GM19324 (cell line): ENCODE results near the gene PARD3B.

ENCODE experiments used
- ATAC-seq: cut with Tn5 transposase; IDR thresholded peaks from one replicate; pipeline ENCODE4 v1.9.1; 2021; ENCODE audit warnings: mild to moderate bottlenecking, moderate library complexity; ENCODE audit not compliant: unreplicated experiment, low FRiP score

Gene PARD3B

DNA sequence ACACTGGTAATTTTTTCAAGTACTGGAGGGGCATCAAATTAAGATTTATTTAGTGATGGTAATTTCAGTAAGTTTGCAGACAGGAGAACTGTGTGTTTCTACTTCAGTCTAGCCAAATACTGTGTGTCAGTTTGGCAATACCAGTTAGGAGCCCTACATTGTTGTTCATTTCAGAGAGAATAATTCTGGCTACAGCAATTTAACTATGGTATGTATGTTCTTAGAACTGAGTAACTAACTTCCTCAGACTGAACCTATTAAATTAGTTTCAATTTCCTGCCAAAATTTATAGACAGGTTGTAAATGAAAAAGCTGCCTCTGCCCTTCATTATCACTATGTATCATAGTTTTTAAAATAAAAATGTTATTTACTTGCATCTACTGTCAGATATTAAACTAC is 332.4 kb downstream of the PARD3B start:
- no peak for ATAC-seq

DNA sequence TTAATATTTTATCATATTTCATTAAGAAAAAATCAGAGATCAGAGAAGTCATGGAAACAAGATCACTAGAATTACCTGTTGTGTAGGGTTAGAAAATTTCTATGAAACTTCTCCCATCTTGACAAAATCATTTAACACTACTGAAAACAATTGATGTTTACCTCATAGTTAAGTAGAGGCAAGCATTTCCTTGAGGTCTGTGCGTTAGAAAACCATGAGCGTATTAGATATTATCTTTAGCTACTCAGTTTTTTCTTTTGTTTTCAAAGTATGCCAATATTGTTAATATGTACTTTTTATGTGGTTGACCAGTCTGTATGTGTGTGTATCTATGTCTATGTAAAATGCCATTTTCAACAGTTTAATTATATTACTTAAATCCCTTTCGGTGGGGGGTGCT is 335.7 kb downstream of the PARD3B start:
- no peak for ATAC-seq

DNA sequence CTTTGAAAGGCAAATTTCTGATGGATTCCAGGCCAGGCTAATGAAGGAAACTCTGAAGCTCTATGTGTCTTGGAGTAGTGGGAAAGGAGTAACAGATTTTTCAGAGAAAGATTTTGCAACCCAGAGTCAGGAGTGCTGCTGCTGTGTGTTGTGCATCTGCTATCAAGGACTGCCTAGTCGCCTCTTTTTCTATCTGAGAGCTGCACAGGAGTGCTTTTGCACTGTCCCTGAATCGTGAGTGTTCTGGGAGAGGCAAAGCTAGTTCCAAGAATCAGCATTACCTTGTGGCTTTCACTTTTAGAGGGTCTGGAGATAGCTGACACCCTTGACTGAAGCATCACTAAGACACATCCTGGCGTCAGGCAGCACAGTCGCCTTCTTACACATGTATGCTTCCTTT is 336.4 kb downstream of the PARD3B start:
- no peak for ATAC-seq

DNA sequence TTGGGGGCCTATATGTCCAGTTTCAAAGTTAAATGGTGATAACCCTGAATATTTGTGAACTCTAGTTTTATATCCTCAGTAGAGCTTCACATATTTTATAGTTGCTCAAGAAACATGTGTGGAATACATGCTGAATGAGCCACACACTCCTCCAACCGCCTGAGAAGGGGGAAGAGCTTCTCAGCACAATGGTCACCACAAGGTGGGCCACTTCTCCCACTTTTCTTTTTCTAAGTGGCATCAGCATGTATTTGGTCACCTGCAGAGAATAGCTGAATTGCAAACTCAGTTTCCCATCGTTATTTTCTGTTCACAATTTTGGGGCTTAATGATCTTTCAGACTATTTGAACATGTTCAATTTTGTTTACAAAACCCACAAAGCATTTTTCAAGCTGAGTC is 340.5 kb downstream of the PARD3B start:
- ATAC-seq = no peak

DNA sequence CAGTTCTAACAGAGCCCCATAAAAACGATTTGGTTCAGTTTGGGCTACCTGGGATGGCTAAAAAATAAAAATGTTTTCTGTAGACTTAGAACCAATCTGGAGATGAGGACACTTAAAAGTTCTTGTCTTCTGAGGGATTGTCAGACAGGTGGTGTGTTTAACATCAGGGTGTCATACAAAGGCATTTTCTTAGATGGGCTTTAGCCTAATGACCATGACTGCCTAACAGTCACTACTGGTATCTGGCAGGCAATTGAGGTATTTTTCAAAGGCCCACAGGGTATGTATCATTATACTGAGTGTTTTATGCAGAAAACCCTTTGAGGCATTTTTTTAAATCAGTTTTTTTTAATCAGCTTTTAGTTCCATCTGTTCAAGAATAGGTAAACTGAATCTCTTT is 341.4 kb downstream of the PARD3B start:
- no peak for ATAC-seq

DNA sequence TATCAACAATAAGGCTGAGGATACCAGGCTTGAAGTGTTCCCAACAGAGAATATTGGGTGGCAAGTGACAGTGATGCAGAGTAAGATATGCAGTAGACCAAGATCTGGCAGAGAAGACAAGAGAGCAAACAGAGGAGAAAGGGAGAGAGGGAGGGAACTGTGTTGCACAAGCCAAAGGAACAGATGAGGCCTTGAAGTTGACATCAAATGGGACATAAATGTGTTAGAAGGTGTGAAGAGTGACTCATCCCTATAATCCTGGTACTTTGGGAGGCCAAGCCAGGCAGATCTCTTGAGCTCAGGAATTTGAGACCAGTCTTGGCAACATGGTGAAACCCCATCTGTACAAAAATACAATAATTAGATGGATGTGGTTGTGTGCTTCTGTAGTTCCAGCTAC is 342.9 kb downstream of the PARD3B start:
- no peak for ATAC-seq

DNA sequence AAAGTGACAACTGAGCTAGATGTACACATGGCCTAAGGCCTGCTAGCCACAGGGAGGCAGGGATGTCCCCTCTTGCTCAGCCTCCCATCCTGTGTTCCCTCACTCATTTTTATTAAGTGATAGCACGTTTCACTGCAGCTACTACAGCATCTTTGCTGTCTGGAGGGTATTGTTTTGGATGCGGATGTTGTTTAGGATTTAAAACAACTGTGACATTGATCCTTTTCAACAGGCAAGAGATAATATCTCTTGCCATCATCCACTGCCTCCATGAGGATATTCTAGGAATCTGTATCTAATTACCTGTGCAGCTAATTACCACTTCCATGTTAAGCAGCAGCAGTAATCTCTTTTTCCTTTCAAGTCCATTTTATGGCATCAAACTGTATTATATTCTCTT is 345.4 kb downstream of the PARD3B start:
- ATAC-seq = no peak

DNA sequence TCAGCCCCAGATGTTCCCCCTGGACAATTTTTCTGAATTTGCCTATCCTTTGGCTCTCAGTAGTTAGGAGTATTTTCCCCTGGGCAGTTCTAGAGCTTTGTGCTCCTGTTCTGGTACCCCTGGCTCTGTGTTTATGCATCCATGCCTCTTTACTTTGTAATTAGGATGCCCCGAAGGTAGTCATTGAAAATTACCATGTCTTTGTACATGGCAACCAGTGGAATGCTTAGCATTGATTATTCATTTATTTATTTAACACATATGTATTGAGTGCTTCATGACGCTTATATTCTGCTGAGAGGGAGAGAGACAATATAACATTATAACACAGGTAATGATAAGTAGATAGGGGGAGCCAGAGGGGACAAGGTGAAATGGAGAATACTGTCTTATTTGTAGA is 346.5 kb downstream of the PARD3B start:
- ATAC-seq = no peak

DNA sequence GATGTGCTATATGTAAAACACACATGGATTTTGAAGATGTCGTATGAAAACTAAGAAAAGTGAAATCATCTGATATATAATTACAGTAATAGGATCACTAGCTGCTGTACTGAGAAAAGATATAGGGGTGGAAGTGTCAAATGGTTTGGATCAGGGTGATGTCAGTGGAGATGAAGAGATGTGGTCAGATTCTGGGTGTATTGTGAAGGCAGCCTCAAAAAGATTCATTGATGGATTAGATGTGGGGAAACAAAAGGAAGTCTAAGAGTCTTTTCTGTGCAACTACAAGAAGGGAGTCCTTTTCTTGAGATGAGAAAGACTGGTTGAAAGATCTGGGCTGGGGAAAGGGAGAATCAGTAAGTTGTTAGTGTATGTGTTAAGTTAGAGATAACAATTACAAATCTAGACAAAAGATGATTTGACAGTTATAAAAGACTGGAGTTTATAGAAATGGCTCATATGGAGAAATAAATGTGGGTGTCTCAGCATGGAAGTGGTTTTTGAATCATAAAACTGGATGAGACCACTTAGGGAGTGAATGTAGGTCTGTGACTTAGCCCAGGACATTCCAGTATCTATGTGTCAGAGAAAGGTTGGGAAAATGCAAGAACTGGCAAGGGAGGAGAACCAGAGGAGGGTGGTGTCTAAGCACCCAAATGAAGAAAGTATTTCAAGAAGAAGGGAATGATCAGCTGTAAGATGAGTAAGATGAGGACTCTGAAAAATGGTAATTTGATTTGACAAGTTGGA is 347.4 kb downstream of the PARD3B start:
- ATAC-seq = no peak

DNA sequence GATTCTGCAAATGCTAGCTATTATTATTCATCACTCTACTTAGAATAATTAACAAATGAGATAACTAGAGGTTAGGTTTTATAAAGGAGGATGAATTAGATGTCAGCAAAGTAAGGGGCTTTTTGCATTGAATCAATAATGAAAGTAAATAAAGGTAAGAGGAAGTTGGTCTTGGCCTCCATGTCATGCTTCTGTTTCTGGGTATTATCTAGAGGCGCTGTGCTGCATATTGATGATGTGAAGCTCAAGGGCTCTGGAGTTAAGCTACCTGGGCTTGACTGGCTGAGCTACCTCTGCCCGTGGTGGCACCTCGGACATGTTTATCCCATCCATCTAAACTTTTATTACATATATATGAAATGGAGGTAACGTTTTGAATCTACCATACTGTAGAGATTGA is 350.9 kb downstream of the PARD3B start:
- no peak for ATAC-seq

DNA sequence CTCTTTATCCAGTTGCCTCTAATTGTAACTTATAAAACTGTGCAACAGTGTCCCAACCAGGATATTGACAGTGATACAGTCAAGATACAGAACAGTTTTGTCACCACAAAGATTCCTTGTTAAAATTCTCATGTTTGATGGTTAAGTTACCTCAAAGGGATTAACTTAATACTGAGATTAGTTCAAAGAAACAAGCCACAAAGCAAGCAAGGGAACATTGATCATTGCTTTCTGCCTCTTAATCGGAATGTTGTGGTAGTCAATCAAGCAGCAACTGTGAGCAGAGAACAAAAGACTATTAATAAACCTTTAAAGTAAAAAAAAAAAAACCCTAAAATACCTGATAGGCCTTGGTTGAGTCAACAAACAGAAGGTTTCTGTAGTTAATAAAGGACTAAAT is 352.3 kb downstream of the PARD3B start:
- no peak for ATAC-seq

DNA sequence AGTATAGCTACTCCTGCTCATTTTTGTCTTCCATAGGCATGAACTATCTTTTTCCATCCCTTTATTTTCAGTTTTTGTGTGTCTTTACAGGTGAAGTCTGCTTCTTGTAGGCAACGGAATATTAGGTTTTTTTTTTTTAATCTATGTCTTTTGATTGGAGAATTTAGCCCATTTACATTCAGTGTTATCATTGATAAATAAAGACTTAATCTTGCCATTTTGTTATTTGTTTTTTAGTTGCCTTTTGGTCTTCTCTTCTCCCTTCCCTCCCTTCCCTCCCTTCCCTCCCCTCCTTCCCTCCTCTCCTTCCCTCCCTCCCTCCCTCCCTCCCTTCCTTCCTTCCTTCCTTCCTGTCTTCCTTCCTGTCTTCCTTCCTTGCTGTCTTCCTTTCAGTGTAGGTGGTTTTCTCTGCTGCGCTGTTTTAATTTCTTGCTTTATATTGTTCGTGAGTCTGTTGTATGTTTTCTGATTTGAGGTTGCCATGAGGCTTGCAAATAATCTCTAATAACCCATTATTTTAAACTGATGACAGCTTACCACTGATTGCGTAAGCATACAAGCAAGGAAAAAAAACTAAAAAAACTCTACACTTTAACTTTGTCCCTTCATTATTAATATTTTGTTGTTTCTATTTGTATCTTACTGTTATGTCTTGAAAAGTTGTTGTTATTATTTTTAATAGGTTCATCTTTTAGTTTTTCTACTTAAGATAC is 353.8 kb downstream of the PARD3B start:
- no peak for ATAC-seq

DNA sequence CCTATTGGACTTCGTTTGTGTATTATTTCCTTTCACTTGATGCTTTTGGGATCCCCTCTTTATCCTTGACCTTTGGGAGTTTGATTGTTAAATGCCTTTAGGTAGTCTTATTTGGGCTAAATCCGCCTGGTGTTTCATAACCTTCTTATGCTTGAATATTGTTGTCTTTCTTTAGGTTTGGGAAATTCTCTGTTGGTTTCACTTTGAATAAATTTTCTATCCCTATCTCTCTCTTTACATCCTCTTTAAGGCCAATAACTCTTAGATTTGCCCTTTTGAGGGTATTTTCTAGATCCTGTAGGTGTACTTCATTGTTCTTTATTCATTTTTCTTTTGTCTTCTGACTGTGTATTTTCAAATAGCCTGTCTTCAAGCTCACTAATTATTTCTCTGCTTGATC is 354.7 kb downstream of the PARD3B start:
- no peak for ATAC-seq

DNA sequence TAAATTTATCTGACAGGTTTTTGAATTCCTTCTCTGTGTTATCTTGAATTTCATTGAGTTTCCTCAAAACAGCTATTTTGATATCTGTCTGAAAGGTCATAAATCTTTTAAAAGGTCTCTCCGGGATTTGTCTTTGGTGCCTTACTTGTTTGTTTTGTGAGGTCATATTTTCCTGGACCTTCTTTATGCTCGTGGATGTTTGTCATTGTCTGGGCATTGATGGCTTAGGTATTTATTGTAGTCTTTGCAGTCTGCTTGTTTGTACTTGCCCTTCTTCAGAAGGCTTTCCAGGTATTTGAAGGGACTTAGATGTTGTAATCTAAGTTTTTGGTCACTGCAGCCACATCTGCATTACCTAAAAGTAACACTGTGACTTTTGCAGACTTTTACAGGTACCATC is 355.2 kb downstream of the PARD3B start:
- no peak for ATAC-seq

DNA sequence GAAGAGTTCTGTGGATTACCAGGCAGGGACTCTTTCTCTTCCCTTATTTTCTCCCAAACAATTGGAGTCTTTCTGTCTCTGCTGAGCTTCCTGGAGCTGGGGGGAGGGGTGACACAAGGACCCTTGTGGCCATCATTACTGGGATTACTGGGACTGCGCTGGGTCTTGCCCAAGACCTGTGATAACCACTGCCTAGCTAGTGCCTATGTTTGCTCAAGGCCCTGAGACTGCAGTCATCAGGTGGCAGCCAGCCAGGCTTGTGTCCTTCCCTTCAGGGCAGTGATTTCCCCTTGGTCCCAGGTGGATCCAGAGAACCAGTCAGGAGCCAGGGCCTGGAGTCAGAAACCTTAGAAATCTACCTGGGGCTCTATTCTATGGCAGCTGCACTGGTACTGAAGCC is 355.6 kb downstream of the PARD3B start:
- ATAC-seq = no peak

DNA sequence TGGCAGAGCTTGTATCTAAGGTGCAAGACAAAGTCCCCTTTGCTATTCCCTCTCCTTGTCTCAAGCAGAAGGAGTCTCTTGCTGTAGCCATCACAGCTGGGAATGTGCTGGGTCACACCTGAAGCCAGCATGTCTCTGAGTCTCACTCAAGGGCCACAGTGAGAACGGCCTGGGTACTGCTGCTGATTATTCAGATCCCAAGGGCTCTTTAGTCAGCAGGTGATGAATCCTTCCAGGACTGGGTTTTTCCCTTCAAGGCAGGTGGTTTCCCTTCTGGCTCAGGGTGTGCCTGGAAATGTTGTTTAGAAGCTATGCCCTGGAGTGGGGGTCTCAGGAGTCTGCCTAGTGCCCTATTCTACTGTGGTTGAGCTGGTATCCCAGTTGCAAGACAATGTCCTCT is 356.3 kb downstream of the PARD3B start:
- no peak for ATAC-seq

DNA sequence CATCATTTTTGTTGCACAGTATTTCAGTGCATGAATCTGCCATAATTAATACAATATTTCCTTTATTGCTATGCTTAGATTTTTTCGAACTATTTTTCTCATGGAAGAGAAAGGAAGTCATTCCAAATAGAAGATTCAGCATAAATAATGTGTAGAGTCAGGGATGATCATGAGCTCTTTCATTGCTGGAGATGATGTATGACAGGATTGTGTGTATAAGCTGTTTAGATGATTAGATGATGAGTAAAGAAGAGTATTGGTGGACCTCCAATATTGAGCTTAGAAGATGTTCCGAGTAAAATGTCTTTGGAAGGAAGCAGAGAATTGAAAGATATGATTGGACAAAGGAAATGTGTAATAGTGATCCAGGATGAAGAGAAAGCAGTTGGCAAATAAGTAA is 364.5 kb downstream of the PARD3B start:
- ATAC-seq = no peak

DNA sequence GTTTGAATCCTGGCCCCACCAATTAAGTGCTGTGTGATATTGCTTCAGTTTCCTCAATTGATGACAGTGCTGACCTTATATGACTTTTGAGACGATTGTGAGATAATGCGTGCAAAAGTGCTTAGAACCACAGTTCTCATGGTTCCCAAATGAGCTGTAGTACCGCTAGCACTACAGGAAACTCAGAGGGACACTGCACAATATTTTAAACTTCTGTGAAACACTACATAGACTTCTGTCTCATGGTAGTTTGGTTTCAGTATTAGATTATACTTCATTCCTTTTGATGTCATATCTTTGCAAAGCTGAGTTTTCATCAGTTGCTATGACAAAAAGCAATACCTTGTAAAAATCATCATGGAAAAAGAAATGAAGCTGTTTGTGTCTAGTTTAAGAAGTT is 368.0 kb downstream of the PARD3B start:
- ATAC-seq = no peak

DNA sequence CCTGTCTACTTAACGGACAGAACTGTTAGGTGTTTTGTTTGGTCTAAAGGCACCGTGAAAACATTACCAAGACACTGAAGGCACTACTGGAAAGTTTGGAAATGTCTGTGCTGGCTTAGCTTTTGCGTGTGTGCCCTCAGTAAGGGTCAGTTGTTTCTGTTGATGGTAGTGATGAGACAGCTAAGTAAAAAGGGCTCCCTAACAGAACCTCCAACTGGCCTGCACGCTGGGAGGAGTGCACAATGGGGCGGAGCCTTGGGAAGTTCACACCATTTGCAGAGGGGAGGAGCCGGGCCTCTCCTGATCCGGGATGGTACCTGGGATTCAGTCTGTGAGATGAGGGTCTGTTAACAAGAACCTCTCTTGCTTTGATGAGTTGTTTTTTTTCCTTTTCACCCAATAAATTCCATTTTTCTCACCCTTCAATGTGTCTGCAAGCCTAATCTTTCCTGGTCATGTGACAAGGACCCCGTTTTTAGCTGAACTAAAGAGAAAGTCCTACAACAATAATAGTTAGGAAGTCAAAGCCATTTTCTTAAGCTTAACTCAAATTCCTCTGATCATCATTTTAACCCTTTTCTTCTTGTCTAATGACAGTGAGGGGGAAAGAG is 368.7 kb downstream of the PARD3B start:
- no peak for ATAC-seq

DNA sequence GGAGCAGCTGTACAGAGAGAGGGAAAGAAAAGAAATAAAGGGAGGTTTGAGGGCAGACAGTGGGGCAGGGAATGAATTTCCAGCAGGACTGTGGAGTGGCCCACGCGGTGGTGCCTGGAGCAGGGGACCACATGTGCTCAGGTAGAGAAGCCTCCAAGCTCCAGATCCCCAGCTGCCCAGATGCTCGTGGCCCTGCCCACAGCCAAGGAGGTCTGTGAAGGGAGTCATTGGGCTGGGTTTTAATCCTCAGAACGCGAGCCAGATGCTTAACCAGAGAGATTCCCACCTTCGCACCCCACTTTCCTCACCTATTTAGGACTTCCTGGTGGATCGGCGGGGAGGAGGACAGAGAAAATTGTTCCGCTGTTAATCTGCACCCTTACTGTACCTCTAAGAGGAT is 369.4 kb downstream of the PARD3B start:
- no peak for ATAC-seq

DNA sequence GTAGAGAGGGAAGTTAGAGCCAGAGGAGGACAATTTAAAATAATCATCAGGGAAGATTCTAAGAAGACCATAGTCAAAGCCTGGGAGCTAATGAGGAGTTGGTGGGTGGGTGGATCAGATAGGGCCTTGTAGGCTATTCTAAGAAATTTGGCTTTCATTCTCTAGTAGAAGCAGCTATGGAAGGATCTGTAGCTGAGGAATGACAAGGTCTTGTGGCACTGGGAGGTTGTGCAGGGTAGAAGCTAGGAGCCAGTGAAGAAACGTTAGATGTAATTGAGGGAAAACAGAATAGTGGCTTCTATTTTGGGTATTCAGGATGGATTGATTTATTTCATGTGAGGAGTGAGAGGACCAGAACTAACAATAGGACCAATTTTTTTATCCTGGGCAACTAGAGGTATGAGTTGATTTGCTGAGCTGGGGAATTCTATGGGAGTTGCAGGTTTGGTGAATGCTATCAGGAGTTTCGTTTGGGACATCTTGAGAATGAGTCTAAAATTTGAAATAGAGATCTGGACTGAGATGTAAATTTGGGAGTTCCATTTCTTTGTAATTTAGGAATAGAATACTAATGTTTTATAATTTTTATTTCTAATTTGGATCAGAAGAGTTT is 371.9 kb downstream of the PARD3B start:
- no peak for ATAC-seq

DNA sequence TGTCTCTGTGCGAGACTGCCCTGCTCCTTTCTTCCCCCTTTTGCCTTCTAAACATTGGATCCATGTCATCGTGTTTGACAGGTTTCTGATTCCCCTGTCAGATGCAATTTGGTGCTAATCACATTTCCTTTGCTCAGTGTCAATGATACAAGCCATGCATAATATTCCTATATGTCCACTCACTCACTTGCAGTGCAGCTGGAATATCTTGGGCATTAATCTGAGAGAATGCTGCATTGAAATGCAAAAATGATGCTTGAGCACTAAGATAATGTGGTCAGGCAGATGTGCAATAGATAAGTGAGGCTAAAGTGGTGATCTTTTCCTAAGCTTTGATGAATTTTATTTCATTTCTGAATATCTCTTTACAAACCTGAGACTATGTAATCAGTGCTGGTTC is 375.5 kb downstream of the PARD3B start:
- ATAC-seq = no peak
